A673 (cell line): Measurements from ENCODE around the gene USP32.

Experiments used
- CTCF ChIP-seq: fragments of 300-800, 200-600 bp; sonication (generic); conservative IDR thresholded peaks from 2 replicates; pipeline ENCODE4 v1.5.1; 2017; ENCODE audit warnings: low read depth, mild to moderate bottlenecking, antibody characterized with exemption, low read length, moderate library complexity, mixed read lengths
- EZH2 ChIP-seq: fragments of 200-600 bp; sonication (generic); IDR thresholded peaks from 2 replicates; pipeline ENCODE4 v1.6.1; 2017; ENCODE audit warnings: borderline replicate concordance, low read depth, mild to moderate bottlenecking, mixed read lengths, antibody characterized with exemption, low read length; ENCODE audit not compliant: poor library complexity, severe bottlenecking

- no peak for TF ChIP-seq CTCF
- TF ChIP-seq EZH2 = no peak
Measured at GRCh38 chr17:60398227-60398959, 6.5 kb upstream of the USP32 start.
